ES-I3 (cell line): ENCODE measurements around the gene FOXC2.
A peak's percentile ranks its signal among the peaks of the same experiment; 100 is the strongest.

Experiments
- H3K36me3 ChIP-seq: 2 replicates; pipeline ENCODE4 v1.6.1; 2013; ENCODE audit warnings: mild to moderate bottlenecking, low read length, control low read depth, moderate library complexity; ENCODE audit not compliant: insufficient read depth
- H3K4me1 ChIP-seq: 2 replicates; pipeline ENCODE4 v1.6.1; 2013; ENCODE audit warnings: mild to moderate bottlenecking, control low read depth, low read length; ENCODE audit not compliant: insufficient read depth
- H3K9ac ChIP-seq: 2 replicates; pipeline ENCODE4 v1.6.1; 2013; ENCODE audit warnings: low read depth, mild to moderate bottlenecking, low read length, moderate library complexity
- H3K9me3 ChIP-seq: 2 replicates; pipeline ENCODE4 v1.6.1; 2013; ENCODE audit warnings: mild to moderate bottlenecking, low read length, moderate library complexity; ENCODE audit not compliant: control insufficient read depth, insufficient read depth

FOXC2 gene

DNA sequence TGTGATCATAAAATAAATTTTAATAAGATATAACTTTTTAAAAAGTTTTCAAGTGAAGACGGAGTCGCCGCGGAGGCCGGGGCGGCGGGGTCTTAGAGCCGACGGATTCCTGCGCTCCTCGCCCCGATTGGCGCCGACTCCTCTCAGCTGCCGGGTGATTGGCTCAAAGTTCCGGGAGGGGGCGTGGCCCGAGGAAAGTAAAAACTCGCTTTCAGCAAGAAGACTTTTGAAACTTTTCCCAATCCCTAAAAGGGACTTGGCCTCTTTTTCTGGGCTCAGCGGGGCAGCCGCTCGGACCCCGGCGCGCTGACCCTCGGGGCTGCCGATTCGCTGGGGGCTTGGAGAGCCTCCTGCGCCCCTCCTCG lies at the start of gene FOXC2:
TSS of gene FOXC2 (plus strand) at position 229 of the 365 bp plus-strand sequence. CDS start 507 bp downstream, outside the sequence.
- Histone ChIP-seq H3K4me1 (peaks cover 23% of the 10 kb centered on the region), H3K36me3 (no peaks in the 10 kb centered on the region), H3K9ac (peak within 1 kb of the TSS; percentile 71; the same call in 1 of the 2 replicates), H3K9me3 (no peaks in the 10 kb centered on the region; the same call in 1 of the 2 replicates)

DNA sequence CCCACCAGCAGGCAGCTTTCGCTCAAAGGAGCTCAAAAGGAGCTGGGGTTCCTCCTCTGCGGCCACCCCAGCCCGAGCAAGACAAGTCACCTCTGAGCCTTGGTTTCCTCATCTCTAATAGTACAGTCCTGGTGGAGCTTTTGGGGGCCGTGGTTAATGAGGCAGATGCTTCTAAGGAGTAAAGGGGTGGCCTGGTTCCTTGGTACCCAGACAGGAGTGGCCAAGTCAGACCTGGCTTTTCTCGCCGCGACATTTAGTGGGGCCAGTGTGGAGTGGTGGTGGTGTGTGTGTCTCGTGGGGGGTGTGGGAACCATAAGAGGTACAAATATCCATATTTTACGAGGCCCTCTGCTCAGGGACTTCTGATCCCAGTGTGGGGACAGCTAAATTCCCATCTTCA lies 49.6 kb upstream of the FOXC2 start:
- Histone ChIP-seq H3K36me3 (no peaks in the 10 kb centered on the region), H3K9ac (no peak overlapping the region), H3K9me3 (no peaks in the 10 kb centered on the region), H3K4me1 (no peaks in the 10 kb centered on the region)

DNA sequence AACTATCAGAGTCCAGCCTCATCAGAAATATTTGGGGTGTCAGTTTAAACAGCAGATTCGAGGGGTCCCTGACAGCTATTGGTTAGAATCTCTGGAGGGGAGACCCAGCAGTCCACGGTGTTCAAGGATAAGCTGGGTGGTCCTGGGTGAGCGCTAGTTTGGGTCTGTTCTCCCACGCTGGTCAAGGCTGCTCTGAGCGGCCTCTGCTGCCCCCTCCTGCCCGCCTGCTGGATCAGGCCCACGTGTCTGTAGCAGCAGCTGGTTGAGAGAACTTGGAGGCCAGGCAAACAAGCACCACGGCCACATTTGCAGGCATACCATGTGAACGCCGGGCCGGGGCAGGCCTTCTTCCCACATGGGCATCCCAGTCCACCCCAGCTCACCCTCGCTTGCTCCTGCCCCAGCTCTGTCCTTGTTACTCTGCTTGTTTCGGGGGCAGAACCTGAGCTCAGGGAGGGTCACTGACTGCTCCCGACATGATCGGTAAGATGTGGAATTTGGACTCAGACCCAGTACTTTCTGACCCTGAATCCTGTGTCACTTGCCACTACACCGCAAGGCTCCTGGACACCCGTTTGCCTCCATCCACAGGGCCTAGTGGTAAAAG lies 48.9 kb upstream of the FOXC2 start:
- H3K9me3 ChIP-seq = no peaks in the 10 kb centered on the region
- no peaks in the 10 kb centered on the region for H3K4me1 ChIP-seq
- H3K9ac ChIP-seq = no peak overlapping the region
- H3K36me3 ChIP-seq = no peaks in the 10 kb centered on the region

DNA sequence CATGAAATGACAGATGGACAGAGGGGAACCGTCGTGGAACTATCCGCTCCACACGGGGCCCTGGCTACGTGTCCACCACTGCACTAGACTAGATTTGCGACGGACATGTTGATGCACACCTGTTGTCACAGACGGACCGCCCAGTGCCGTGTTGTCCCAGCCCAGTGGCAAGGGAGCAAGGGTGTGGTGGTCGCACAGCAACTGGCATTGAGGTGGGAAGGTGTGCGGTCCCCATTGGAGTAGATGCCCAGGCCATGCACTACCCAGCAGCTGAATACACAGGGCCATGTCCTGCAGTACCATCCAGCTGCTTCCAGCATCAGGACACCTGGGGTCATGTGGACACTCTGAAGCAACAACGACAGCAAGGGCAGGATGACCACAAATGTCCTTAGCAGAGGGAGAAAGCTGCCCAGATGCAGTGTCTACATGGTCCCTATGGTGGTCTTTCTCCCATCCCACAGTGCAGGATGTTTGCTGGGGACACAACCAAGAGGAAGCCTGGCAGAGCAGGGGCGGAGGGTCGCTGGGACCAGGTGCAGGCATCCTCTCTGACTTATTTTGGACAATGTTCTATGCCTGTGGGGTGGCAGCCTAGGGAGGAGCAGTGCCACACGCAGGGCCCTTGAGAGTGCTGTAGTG lies 47.5 kb upstream of the FOXC2 start:
- no peak overlapping the region for H3K9ac ChIP-seq
- H3K36me3 ChIP-seq = no peaks in the 10 kb centered on the region
- H3K9me3 ChIP-seq = no peaks in the 10 kb centered on the region
- H3K4me1 ChIP-seq = no peaks in the 10 kb centered on the region

DNA sequence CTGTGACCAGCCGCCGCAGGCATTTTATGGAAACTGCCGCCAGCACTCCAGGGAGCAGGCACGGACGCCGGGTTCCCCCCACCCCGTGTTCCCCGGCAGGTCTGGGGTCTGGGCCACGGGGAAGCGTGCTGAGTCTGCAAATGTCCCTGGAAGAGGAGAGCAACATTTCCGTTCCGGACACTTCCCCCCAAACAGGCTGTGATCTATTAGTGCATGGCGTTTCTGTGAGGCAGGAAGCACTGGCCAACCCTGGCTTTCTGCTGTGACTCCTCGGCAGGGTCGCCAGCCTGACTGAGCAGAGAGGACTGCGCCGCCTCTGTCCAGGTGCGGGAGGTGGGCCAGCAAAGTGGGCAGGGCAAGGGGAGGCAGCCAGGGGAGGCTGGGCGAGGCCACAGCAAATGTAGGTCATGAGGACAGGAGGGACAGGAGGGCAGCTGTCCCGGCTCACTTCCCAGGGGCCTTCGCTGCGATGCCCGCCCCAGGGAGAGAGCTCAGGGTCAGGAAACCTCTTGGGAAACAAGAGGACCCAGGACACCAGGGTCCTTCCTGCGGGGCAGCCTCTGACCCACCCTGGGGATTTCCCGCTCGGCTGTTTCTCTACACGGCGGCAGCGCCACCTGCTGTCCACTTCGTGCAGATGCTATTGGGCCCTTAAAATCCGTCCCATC lies 46.8 kb upstream of the FOXC2 start:
- Histone ChIP-seq H3K36me3 (no peaks in the 10 kb centered on the region), H3K4me1 (no peaks in the 10 kb centered on the region), H3K9ac (no peak overlapping the region), H3K9me3 (no peaks in the 10 kb centered on the region)

DNA sequence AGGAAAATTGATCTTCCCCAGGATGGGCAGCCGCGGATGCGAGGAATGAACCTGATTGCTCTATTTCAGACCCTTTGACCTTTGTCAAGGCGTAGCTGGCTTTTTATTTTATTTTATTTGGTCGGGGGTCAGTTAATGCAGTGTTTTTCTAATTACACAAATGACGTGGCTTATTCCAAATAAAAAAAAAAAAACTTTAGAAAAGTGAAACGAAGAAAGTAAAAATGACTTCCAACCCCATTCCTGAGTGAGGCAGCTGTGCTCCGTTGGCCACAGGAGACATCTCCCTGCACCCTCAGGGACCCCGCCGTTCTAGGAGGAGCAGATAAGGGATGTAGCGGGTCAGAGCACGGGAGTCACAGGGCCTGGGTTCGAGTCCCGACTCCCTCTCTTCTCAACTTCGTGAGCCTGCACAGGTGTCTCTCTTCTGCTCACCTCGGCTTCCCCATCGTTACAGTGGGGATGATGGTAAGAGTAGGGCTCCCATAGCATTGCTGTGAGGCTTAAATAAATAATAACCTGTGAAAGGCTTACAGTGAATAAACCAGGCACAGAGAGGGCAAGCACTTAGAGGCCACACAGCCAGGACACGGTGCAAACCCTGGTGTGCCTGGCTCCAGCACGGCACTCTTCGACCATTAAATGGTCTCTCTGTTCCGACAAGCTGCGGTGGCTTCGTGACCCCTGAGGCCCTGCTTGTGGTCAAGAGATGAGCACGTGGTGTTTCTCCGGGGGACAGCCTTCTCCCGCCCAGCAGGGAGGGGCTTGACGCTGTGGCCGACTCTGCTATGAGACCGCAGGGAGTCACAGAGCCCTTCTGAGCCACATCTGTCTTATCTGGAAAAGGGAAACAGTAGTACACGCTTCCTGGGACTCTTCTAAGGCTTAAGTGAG lies 46.1 kb upstream of the FOXC2 start:
- no peaks in the 10 kb centered on the region for H3K36me3 ChIP-seq
- no peak overlapping the region for H3K9ac ChIP-seq
- H3K9me3 ChIP-seq = no peaks in the 10 kb centered on the region
- H3K4me1 ChIP-seq = no peaks in the 10 kb centered on the region

DNA sequence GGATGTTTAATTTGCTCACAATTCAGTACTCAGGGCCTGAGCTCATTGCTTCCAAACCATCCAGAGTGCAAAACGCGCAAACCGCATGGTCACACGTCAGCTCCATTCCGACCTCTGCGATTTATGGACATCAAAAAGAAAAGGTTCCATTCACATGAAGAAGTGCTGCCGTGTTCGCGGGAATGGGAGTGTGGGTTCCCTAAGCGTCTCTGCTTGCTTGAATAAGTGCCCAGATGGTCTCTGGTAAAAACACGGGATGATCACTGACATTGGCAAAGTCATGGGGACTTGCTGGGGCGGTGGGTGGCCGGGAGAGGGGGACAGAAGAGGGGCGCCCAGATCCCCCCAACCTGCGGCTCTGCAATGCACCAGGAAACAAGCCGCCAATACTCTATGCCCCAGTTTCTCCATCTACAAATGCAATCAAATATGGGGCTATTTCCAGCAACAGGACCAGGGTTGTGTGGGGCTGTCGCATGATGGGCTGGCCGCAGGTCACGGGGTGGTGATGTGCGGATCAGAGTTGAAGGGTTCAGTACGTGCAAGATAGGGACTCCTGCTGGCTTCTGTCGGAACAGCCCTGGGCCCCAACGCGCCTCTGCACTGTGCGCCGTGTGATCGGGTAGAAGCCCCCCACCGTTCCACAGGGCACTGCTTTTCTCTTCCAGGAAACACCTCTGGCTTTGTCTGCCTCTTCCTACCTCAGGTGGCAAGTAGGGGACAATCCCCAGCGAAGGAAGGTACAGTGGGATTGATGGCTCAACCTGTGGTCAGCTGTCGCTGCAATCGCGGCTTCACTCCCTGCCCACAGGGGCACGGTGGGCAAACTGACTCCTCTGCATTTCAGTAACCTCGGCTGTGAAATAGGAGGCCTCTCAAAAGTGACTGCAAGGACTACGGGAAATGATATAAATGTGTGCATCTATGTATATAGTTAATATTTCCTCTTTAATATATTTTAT lies 45.1 kb upstream of the FOXC2 start:
- Histone ChIP-seq H3K36me3 (no peaks in the 10 kb centered on the region), H3K9me3 (no peaks in the 10 kb centered on the region), H3K9ac (no peak overlapping the region), H3K4me1 (no peaks in the 10 kb centered on the region)

DNA sequence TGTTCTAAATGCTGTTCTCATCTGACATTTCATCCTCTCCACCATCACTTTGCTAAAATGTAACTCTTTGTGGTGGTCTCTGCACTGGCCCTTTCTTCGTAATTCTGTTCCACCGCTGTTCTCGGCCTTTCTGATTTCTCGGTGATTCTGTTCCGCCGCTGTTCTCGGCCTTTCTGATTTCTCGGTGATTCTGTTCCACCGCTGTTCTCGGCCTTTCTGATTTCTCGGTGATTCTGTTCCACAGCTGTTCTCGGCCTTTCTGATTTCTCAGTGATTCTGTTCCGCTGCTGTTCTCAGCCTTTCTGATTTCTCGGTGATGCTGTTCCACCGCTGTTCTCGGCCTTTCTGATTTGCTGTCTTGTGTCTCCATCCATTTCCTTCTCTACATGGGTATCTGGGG lies 44.0 kb upstream of the FOXC2 start:
- no peak overlapping the region for H3K9ac ChIP-seq
- H3K9me3 ChIP-seq = no peaks in the 10 kb centered on the region
- no peaks in the 10 kb centered on the region for H3K4me1 ChIP-seq
- no peaks in the 10 kb centered on the region for H3K36me3 ChIP-seq

DNA sequence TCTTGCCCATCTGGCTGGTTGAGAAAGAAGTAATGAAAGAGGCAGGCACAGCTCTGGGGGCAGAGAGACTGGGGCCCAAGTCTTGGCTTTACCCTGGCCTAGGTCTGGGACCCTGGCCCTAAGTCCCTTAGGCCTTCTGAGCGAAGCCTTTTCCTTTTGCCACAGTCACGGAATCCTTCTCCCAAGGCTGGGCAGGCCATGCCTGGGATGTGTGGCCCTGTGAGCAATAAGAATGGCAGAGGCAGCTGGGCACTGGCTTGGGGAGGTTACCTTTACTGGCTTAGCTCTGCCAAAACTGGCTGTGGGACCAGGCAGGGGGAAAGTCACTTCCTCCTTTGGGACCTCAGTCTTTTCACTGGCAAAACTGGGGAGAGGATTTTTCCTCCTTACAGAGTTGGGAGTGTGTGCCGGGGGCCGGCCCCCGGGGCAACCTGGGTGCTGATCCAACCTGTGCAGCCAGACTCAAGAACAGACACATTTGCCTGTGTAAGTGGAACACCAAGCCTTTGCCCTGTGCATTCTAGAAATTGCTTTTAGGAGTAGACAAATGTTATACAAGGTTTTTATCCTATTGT lies 43.4 kb upstream of the FOXC2 start:
- Histone ChIP-seq H3K4me1 (no peaks in the 10 kb centered on the region), H3K9ac (no peak overlapping the region), H3K36me3 (no peaks in the 10 kb centered on the region), H3K9me3 (no peaks in the 10 kb centered on the region)

DNA sequence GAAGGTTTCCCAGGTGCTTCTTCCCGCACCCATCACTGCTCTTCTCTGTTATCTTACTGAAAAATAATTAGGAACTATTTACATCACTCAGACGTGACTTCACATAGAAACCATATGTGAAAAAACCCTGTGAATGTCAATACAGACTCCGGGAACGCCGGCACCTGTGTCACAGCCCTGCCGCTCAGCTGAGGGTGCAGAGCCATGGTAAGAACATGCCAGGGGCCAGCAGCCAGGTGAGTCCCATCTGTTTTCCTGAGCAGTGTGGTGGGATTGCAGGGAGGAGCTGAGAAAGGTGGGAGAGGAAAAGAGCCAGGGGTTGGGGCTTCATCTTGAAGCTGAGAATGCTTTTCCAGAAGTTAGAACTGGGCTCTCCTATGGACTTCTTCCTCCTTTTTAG lies 42.6 kb upstream of the FOXC2 start:
- Histone ChIP-seq H3K4me1 (no peaks in the 10 kb centered on the region), H3K9me3 (no peaks in the 10 kb centered on the region), H3K36me3 (no peaks in the 10 kb centered on the region), H3K9ac (no peak overlapping the region)

DNA sequence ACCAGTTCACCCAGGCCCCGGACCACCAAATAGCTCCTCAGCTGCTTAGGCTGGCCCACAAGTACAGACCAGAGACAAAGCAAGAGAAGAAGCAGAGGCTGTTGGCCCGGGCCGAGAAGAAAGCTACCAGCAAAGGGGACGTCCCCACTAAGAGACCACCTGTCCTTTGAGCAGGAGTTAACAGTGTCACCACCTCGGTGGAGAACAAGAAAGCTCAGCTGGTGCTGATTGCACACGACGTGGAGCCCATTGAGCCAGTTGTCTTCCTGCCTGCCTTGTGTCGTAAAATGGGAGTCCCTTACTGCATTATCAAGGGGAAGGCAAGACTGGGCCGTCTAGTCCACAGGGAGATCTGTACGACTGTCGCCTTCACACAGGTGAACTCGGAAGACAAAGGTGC lies 40.9 kb upstream of the FOXC2 start:
- H3K9ac ChIP-seq = no peak overlapping the region
- H3K4me1 ChIP-seq = no peaks in the 10 kb centered on the region
- H3K36me3 ChIP-seq = no peaks in the 10 kb centered on the region
- H3K9me3 ChIP-seq = no peaks in the 10 kb centered on the region

DNA sequence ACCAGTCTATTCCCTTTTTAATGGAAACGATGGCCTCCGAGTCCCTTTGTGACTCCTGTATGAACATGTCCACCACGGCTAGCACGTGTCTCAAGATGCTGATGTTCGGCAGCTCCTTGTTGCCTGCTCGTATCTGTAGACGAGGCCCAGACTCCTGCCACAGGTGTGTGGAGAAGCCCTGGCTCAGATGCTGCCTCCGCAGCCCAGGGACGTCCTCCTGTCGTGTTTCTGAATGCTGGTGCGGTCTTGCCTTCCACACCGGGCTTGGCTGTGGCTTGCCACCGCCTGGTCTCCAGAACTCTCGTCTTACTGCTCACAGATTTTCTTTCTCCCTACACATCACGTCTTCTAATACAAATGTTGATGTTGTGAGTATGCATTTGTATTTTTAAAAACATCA lies 39.3 kb upstream of the FOXC2 start:
- H3K9me3 ChIP-seq = no peaks in the 10 kb centered on the region
- H3K9ac ChIP-seq = no peak overlapping the region
- H3K4me1 ChIP-seq = no peaks in the 10 kb centered on the region
- H3K36me3 ChIP-seq = no peaks in the 10 kb centered on the region

DNA sequence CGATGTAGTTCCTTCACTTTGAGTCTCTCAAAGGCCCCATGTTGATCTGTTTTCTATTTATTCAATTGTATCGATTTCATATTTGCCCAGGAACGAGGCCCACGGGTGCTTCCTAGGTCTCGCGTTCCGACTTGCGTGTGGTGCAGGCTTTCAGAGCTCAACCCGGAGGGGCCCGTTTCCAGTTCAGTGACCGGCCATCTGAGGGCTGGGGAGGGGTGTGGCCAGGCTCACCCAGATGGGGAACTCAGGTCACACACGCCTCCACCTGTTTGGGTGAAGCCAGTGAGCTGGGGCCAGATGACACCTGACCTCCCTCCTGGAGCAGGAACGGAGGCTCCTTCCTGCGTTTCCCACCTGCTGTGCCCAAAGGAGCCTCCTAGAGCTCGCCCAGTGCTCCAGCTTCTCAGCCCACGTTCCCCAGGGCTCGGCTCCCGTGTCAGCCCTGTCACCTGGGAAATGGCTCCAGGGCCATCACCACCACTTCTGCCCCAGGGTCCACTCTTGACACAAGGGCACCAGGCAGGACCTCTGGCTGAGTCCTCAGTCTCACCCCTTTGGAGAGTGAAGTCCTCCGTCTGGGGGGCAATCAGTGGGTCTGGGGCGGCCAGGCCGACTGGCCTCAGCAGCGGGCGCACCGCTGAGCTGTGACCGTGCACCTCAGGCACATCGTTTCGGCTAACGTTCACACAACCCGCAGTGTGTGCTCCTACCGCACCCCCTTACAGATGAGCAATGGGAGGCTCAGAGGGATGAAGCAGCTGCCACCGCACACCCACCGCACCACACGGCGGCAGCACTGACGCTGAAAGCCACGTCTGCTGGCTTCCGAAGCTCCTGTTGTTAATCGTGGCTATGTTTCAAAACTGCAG lies 38.3 kb upstream of the FOXC2 start:
- Histone ChIP-seq H3K9me3 (no peaks in the 10 kb centered on the region), H3K36me3 (no peaks in the 10 kb centered on the region), H3K4me1 (no peaks in the 10 kb centered on the region), H3K9ac (no peak overlapping the region)
